NCI-H69 (cell line): ENCODE results near the gene PDZRN4.
"Not testable (repeated sequence)": the region's sequence is repeated elsewhere in the genome, so short reads cannot be mapped to it uniquely, and the experiment has no call there.

Experiments used
- DNase-seq: peaks from one replicate; lab custom pipeline; 2025; lab: John Stamatoyannopoulos, UW

PDZRN4 gene

DNA sequence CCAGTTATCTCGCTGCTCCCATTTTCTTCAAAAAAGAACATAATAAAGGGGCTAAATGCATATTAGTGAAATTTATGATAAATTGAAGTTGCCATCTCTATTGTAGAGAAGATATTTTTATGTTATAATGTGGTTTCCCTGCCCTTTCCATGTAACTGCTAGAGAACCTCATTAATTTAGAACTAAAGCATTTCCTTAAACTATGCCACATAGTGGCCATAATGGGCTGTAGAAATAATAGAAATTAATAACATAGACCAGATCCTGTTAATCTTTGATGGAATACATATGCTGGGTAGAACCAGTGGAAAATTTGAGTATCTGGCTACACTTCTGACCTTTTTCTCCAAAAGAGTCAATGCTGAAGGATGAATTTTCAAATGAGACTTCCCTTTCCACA lies 376.7 kb downstream of the PDZRN4 start:
- no peak for DNase-seq

- no peak for DNase-seq
Measured at GRCh38 chr12:41566703-41567102, 378.6 kb downstream of the PDZRN4 start.

- DNase-seq: no peak
Measured at GRCh38 chr12:41573445-41573844, 385.3 kb downstream of the PDZRN4 start.

DNA sequence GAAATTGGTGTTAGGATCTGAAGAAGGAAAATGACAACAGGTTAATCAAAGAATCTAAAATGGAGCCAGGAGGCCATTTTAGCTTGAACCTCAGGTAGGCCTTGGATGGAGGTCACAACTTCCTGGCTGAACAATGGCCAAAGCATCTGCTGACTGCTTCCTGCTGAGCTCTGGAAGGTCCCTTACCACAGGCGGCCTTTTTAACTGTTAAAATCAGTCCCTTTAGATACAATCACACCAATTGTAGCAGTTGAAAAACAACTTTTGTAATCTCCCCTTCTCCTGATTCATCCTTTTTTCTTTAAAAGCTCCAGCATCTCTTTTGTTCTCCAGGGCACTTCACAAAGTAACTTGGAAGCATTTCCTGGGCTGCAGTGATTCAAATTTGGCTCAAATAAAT lies 388.8 kb downstream of the PDZRN4 start:
- no peak for DNase-seq

DNA sequence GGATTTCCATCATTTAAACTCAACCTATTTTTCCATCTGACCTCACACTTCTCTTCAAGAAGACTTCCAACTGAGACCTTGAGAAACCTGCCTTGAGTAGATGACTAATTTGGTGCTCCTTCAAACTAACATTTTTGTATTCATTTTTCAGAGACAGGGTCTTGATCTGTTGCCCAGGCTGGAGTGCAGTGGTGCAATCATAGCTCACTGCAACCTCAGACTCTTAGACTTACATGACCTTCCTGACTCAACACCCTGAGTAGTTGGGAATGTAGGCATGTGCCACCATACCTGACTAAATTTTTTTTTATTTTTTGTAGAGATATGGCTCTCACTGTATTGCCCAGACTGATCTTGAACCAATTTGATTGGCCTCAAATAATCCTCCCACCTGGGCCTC lies 389.9 kb downstream of the PDZRN4 start:
- DNase-seq: no peak

DNA sequence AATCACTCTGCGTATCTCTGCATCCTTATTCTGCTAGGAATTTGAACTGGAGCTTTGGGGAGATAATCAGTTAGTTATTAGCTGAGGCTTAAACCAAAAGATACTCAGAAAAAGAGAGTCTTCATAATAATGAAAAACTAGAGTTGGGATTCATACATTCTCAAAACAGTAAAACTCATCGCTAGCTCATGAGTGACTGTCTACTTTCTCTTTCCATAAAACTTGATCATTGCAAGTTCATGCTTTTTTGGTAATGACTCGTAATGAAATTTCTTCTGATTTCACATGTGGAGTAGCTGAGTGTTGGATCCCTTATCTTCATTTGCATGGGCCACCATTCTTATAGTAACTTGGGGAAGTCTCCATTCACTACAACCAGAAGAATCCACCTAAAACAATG lies 397.7 kb downstream of the PDZRN4 start:
- no peak for DNase-seq

- no peak for DNase-seq
Measured at GRCh38 chr12:41587574-41587973, 399.5 kb downstream of the PDZRN4 start.

DNA sequence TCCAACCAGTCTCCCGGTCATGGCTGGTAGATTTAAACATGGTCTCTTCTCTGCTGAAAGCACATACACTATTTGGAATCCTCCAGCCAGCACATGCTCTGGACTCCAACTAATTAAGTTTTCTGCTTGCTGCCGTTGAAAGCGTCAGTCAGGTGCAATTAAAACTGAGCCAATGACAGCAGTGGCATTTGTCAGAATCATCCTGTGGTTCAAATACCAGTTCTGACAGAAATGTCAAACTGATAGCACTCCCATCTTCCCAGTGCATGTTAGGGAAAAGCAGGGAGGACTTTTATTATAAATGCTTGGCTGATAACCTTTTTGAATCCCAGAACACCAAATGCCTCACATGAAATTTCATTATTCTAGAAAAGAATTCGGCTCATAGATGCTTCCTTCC lies 401.8 kb downstream of the PDZRN4 start:
- no peak for DNase-seq

- DNase-seq: no peak
Measured at GRCh38 chr12:41596190-41596589, 408.1 kb downstream of the PDZRN4 start.

- DNase-seq: no peak
Measured at GRCh38 chr12:41604830-41605229, 416.7 kb downstream of the PDZRN4 start.

DNA sequence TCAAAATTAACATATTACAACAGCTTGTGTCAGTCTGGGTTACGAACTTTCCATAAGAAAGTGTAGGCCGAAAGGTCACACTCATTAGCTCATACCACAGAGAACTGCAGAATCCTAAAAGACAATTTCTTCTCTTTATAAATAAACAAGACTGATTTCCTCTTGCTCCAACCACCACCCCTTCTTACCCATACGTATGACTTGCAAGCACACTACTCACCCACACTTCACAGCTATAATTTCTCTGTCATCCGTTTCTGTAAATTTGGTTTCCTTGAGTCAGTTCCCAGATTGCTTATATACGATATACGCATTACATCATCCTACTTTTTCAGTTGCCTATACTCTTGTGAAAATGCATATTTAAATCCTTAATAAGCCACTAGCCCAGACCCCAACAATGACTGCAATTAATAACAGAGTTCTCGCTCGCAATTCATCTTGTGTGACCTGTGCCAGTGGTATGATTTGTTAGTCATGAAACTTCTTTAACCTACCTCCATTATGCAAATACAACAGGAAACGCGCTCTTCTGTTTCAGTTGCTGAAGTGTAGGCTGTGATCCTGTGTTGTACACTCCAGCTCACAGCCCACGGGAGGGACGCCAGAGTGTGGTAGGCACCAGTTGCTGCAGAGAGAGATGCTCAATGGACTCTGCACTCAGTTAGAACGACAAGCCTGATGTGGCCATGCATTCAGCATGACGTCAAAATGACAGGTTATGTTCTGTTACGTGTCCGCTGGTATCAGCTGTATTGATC lies 417.6 kb downstream of the PDZRN4 start:
- no peak for DNase-seq

GRCh38 chr12:41606468-41607445 lies 418.6 kb downstream of the PDZRN4 start:
- no peak for DNase-seq

GRCh38 chr12:41612892-41613557 lies 424.9 kb downstream of the PDZRN4 start:
- no peak for DNase-seq

DNA sequence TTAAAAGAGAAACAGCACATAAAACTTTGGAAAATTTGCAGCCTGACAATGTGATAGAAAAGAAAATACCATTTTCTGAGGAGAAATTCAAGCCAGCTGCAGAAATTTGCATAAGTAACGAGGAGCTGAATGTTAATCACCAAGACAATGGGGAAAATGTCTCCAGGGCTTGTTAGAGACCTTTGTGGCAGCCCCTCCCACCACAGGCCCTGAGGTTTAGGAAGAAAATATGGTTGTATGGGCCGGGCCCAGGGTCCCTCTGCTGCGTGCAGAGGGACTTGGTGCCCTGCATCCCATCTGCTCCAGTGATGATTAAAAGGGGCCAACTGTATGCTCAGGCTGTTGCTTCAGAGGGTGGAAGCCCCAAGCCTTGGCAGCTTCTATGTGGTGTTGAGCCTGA lies 427.1 kb downstream of the PDZRN4 start:
- DNase-seq: not testable (repeated sequence)

DNA sequence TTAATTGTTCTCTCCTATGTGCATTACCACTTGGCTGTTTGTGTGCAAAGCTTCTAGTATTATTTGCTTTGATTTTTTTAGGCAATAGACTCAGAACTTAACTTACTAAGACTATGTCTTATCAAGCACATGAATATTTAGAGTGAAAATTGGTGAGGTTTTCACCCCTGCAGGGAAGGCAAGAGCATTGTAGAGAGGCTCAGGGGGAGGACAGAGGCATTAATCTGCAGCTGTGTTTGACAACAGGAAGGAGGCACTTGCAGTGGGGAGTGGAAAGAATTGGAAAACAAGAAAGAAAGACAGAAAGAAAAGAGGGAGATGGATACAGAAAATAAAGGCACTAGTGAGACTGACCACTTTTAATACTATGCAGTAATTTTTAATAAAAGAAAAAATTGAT lies 431.6 kb downstream of the PDZRN4 start:
- DNase-seq: peak; percentile 55

- peak; percentile 36 for DNase-seq
Measured at GRCh38 chr12:41621291-41621690, 433.2 kb downstream of the PDZRN4 start.
